ENCODE measurements around the gene THUMPD3. TPM values are rescaled to one million over a fixed set of nuclear protein-coding genes. Genes with fewer than 3 reads are reported as not detected.

Gene THUMPD3
- total RNA-seq (2016; rRNA removed; fragmentation: Illumina TruSeq; extraction: Trizol) (44.1 and 62.4 TPM in 2 replicates), polyA plus RNA-seq (2011; rRNA removed) (27.5 and 31.2 TPM in 2 replicates), polyA minus RNA-seq (2011; rRNA and poly(A)+ RNA removed; ENCODE audit: low replicate concordance) (39.3 and 55.9 TPM in 2 replicates), Bru-seq, nascent RNA (percentile 82 among the genes with signal in this experiment), BruChase-seq, experiment 1, labeled RNA remaining after a 6-hour chase (percentile 80 among the genes with signal in this experiment), BruChase-seq, experiment 2, labeled RNA remaining after a 2-hour chase (percentile 82 among the genes with signal in this experiment)
- total RNA-seq (2016; cell fraction: cytosol; rRNA removed; fragmentation: Illumina TruSeq; extraction: Trizol; ENCODE audit: low read depth) = 10.2 and 11.1 TPM in 2 replicates
- total RNA-seq (2016; cell fraction: insoluble cytoplasmic fraction; rRNA removed; fragmentation: Illumina TruSeq; extraction: Trizol) = 47.7 and 61.2 TPM in 2 replicates
- 24.6 and 30.2 TPM in 2 replicates for total RNA-seq (2016; cell fraction: membrane; rRNA removed; fragmentation: Illumina TruSeq; extraction: Trizol)
- 22.3 and 26.8 TPM in 2 replicates for total RNA-seq (2016; cell fraction: nucleus; rRNA removed; fragmentation: Illumina TruSeq; extraction: Trizol)
- polyA plus RNA-seq (2011; cell fraction: cytosol; rRNA removed) = 18.8 and 24.9 TPM in 2 replicates
- 16.7 and 17.6 TPM in 2 replicates for polyA plus RNA-seq (2011; cell fraction: nucleus; rRNA removed)
- polyA plus RNA-seq (2012) = 27.5 and 34.5 TPM in 2 replicates
- polyA plus RNA-seq (2016; cell fraction: cytosol; fragmentation: Illumina TruSeq; extraction: Trizol; ENCODE audit: low read depth) = 4.9 and 5.9 TPM in 2 replicates
- 49.5 and 53.5 TPM in 2 replicates for polyA plus RNA-seq (2016; cell fraction: insoluble cytoplasmic fraction; fragmentation: Illumina TruSeq; extraction: Trizol; ENCODE audit: low read depth)
- polyA plus RNA-seq (2016; cell fraction: membrane; fragmentation: Illumina TruSeq; extraction: Trizol; ENCODE audit: low read depth) = 11.9 and 13.1 TPM in 2 replicates
- polyA plus RNA-seq (2016; cell fraction: nucleus; fragmentation: Illumina TruSeq; extraction: Trizol; ENCODE audit: insufficient read depth, low read depth) = 29.7 and 33.3 TPM in 2 replicates
- polyA minus RNA-seq (2011; cell fraction: cytosol; rRNA and poly(A)+ RNA removed) = 30.0 and 31.3 TPM in 2 replicates
- polyA minus RNA-seq (2011; cell fraction: nucleus; rRNA and poly(A)+ RNA removed) = 23.6 and 35.3 TPM in 2 replicates
- long read RNA-seq, experiment 1, transcript THUMPD3-201 (10 exons, 3,961 nt) = major isoform, 8 of 35 reads
- long read RNA-seq, experiment 1, partial matches to known transcripts = 9 of 35 reads
- long read RNA-seq, experiment 1, other reads (novel, unspliced or antisense) = 14 of 35 reads
- long read RNA-seq, experiment 2, transcript THUMPD3-201 (10 exons, 3,961 nt) = major isoform, 9 of 34 reads
- long read RNA-seq, experiment 2, partial matches to known transcripts = 6 of 34 reads
- long read RNA-seq, experiment 2, other reads (novel, unspliced or antisense) = 13 of 34 reads

GRCh38 chr3:9362731-9363530 is at the start of gene THUMPD3:
Gene THUMPD3 (plus strand): TSS chr3:9363054. CDS start chr3:9365069, 2,015 bp downstream.
- WGBS (ENCODE audit: low lambda C conversion rate) = under 1% methylated on average over 36 of the region's 46 CpGs
- intact Hi-C loops (cut with micrococcal nuclease; ENCODE audit: unreplicated experiment) = loop anchor here (1.0 kb wide), 2 partner anchors 10 to 34 kb away; partner anchors contain the start of gene SETD5
- H3K4me1 ChIP-seq (ENCODE audit: insufficient read depth, low read length) = peaks cover 36% of the 10 kb centered on the region
- peak within 1 kb of the TSS; percentile 75 for H2AFZ ChIP-seq (ENCODE audit: low read length)
- peak within 1 kb of the TSS; percentile 81 for H3K4me2 ChIP-seq (ENCODE audit: low read depth, low read length)
- no peaks in the 10 kb centered on the region for H4K20me1 ChIP-seq (ENCODE audit: insufficient read depth, low read length)
- peak within 1 kb of the TSS; percentile 95 for H3K9ac ChIP-seq (ENCODE audit: insufficient read depth, low read depth, low read length)
- FAIRE-seq = peak; percentile 92
- H3K27me3 ChIP-seq (ENCODE audit: control insufficient read depth in 1 of 2, insufficient read depth in 2 of 2, low read length in 2 of 2) = no peaks in the 10 kb centered on the region
- DNase-seq (ENCODE audit: low spot score) = peak; percentile 93
- BruUV-seq (replicated peaks) = TSS peak; percentile 83
- peaks cover 2 to 26% of the 10 kb centered on the region in 2 experiments; a peak in 3 of 5 replicates for H3K36me3 ChIP-seq (replicated peaks in 1 of 2; ENCODE audit: control insufficient read depth in 1 of 2, insufficient read depth in 2 of 2, low read length in 2 of 2)
- peak; percentile 98 for ATAC-seq
- H3K4me3 ChIP-seq (replicated peaks in 1 of 3; ENCODE audit: insufficient read depth in 1 of 3, low read depth in 2 of 3, low read length in 3 of 3) = peak within 1 kb of the TSS; percentile 58 to 88 (median 76)
- peak within 1 kb of the TSS; percentile 98 for H3K27ac ChIP-seq (ENCODE audit: extremely low read length, insufficient read depth, low read length)
- CTCF ChIA-PET (ENCODE audit: low intra/inter-chr PET ratio, low total read pairs) = interaction anchor here (1.2 kb wide), 1 partner anchor 9 kb away, joined by 3 read pairs; no protein-coding TSS in a partner anchor
- POLR2A ChIA-PET = interaction anchor here (0.6 to 3.7 kb wide), 34 partner anchors 9 to 752 kb away, joined by 3 to 112 read pairs (median 4); partner anchors contain the start of genes ARPC4, BRPF1, CAMK1 and MTMR14
- H3K9me3 ChIP-seq (ENCODE audit: low read length) = no peaks in the 10 kb centered on the region
- in situ Hi-C loops (cut with HindIII; ENCODE audit: extremely low pct_ligation_motif_present, low pct_unique_long_range_greater_than_20kb) = no loop called here
- peaks cover 18% of the 10 kb centered on the region for H3K79me2 ChIP-seq (ENCODE audit: insufficient read depth, low read length)
- TF ChIP-seq ZNF24 (IDR thresholded peaks at IDR 0.05) (no peak), DBP (CRISPR knock-in tag; IDR thresholded peaks at IDR 0.05; ENCODE audit: not compliant biosample characterization) (peak; percentile 67), NFIB (CRISPR knock-in tag; IDR thresholded peaks at IDR 0.05; ENCODE audit: borderline replicate concordance) (no peak), ZNF343 (CRISPR knock-in tag; IDR thresholded peaks at IDR 0.05) (peak; percentile 82; the same call in 1 of the 2 replicates), TIGD3 (CRISPR knock-in tag; IDR thresholded peaks at IDR 0.05; ENCODE audit: borderline replicate concordance) (no peak), ZNF772 (CRISPR knock-in tag; IDR thresholded peaks at IDR 0.05) (peak; percentile 82; the same call in 1 of the 2 replicates), ZNF883 (CRISPR knock-in tag; IDR thresholded peaks at IDR 0.05; ENCODE audit: not compliant biosample characterization) (peak; percentile 92), PITX1 (CRISPR knock-in tag; IDR thresholded peaks at IDR 0.05) (no peak; the same call in 1 of the 2 replicates), THAP9 (CRISPR knock-in tag; IDR thresholded peaks at IDR 0.05; ENCODE audit: borderline replicate concordance) (peak; percentile 94), SOX6 (IDR thresholded peaks at IDR 0.05) (no peak), SOX6 (CRISPR knock-in tag; IDR thresholded peaks at IDR 0.05) (peak; percentile 39; the same call in 1 of the 2 replicates)

All from HepG2 (cell line).